OCI-LY1 (cell line): ENCODE data around the gene APC2.
"Not testable (repeated sequence)": the region's sequence is repeated elsewhere in the genome, so short reads cannot be mapped to it uniquely, and the experiment has no call there.

Experiments
- H2AFZ ChIP-seq: fragments of 200-600 bp; sonication (generic), shearing (Covaris generic); 2 replicates; pipeline ENCODE4 v1.6.0; 2014; ENCODE audit warnings: antibody characterized with exemption, mild to moderate bottlenecking, low read length
- H3F3A ChIP-seq: fragments of 200-600 bp; sonication (generic), shearing (Covaris generic); 2 replicates; pipeline ENCODE4 v1.6.0; 2014; ENCODE audit warnings: mild to moderate bottlenecking, antibody characterized with exemption, low read length, moderate library complexity; ENCODE audit not compliant: insufficient read depth
- H3K27ac ChIP-seq: fragments of 200-600 bp; sonication (generic); 2 replicates; pipeline ENCODE4 v1.5.1; 2014; ENCODE audit warnings: low read length, mixed run types, mild to moderate bottlenecking, low read depth; ENCODE audit not compliant: poor library complexity, severe bottlenecking
- H3K27me3 ChIP-seq: fragments of 200-600 bp; sonication (generic); 2 replicates; pipeline ENCODE4 v1.6.0; 2014; ENCODE audit warnings: antibody characterized with exemption, mild to moderate bottlenecking, low read length, moderate library complexity; ENCODE audit not compliant: insufficient read depth
- H3K36me3 ChIP-seq: fragments of 200-600 bp; sonication (generic); 2 replicates; pipeline ENCODE4 v1.6.1; 2014; ENCODE audit warnings: mild to moderate bottlenecking, antibody characterized with exemption, low read length, moderate library complexity, mixed read lengths; ENCODE audit not compliant: insufficient read depth
- H3K4me1 ChIP-seq: fragments of 200-600 bp; sonication (generic); 2 replicates; pipeline ENCODE4 v1.5.1; 2014; ENCODE audit warnings: mild to moderate bottlenecking, low read length, moderate library complexity; ENCODE audit not compliant: insufficient read depth, severe bottlenecking
- H3K4me2 ChIP-seq: fragments of 200-600 bp; sonication (generic), shearing (Covaris generic); 2 replicates; pipeline ENCODE4 v1.6.1; 2014; ENCODE audit warnings: low read length
- H3K4me3 ChIP-seq: fragments of 200-600 bp; sonication (generic); 2 replicates; pipeline ENCODE4 v1.5.1; 2014; ENCODE audit warnings: low read length, low read depth, mild to moderate bottlenecking, mixed read lengths; ENCODE audit not compliant: poor library complexity, severe bottlenecking
- H3K79me2 ChIP-seq: fragments of 200-600 bp; shearing (Covaris generic); 2 replicates; pipeline ENCODE4 v1.6.1; 2016; ENCODE audit warnings: mixed run types, low read length, mixed read lengths; ENCODE audit not compliant: insufficient read depth
- H3K9ac ChIP-seq: fragments of 200-600 bp; sonication (generic), shearing (Covaris generic); 2 replicates; pipeline ENCODE4 v1.6.1; 2014; ENCODE audit warnings: mild to moderate bottlenecking, low read length, mixed read lengths
- H3K9me2 ChIP-seq: fragments of 200-600 bp; sonication (generic), shearing (Covaris generic); 2 replicates; pipeline ENCODE4 v1.6.1; 2014; ENCODE audit warnings: low read depth, mild to moderate bottlenecking, low read length, mixed read lengths
- H3K9me3 ChIP-seq: fragments of 200-600 bp; shearing (Covaris generic); 2 replicates; pipeline ENCODE4 v1.6.1; 2014; ENCODE audit warnings: low read length, mixed read lengths
- H4K20me1 ChIP-seq: fragments of 200-600 bp; sonication (generic), shearing (Covaris generic); 2 replicates; pipeline ENCODE4 v1.6.0; 2016; ENCODE audit warnings: mild to moderate bottlenecking, low read length; ENCODE audit not compliant: insufficient read depth
- EZH2 ChIP-seq: fragments of 200-600 bp; sonication (generic), shearing (Covaris generic); IDR thresholded peaks from 2 replicates; pipeline ENCODE4 v1.8.0; 2017; ENCODE audit warnings: borderline replicate concordance, mixed run types, mild to moderate bottlenecking, antibody characterized with exemption, low read length, moderate library complexity, mixed read lengths
- TF ChIP-seq, protein P1 (sequence below): fragments of 200-600 bp; sonication (generic), shearing (Covaris generic); IDR thresholded peaks from 2 replicates; pipeline ENCODE4 v1.5.1; 2017; ENCODE audit warnings: mild to moderate bottlenecking, antibody characterized with exemption, low read length, moderate library complexity, mixed read lengths

The APC2 gene

DNA sequence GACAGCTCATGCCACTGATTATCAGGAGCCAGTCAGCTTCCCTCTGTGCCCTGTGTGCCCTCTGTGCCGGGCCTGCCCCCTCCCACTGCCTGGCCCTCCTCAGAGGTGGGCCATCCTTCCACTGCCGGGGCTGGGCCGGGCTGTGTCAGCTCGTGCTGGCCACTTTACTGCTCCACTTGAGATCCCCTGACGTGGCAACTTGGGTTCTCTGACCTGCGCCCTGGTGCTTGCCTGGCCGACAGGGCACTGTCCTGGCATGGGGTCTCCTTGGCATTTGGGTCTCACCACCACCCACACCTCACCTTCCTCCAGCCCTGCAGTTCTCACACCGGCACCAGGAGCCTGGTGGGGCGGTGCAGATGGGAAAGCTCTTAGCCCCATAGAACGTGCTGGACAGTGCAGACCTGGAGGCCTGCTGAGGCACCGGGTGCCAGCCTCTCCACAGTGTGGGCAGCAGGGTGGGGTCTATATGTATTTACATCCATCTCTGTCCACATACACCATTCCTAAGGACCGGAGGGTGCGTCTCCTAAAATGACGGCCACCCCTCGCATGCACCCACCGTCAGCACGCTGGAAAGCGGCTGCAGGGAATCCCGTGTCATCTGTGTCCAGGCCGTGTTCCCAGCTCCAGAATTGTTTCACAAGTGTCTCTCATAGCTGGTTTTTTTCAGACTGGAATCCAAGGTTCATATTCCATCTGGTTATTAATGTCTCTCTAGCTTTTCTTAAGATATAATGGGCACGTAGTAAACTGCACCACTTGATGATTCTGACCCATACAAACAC, 30.8 kb upstream of the APC2 start:
- peaks cover 84% of the 10 kb centered on the region for H3K36me3 ChIP-seq
- H3K27me3 ChIP-seq, result no peaks in the 10 kb centered on the region
- no peak overlapping the region for H2AFZ ChIP-seq
- no peaks in the 10 kb centered on the region for H3K9me3 ChIP-seq
- no peak overlapping the region for H3K9ac ChIP-seq
- H3K4me3 ChIP-seq, result no peak overlapping the region
- H3K27ac ChIP-seq, result no peak overlapping the region
- no peaks in the 10 kb centered on the region for H3K9me2 ChIP-seq
- H4K20me1 ChIP-seq, result no peaks in the 10 kb centered on the region
- H3K4me2 ChIP-seq, result no peak overlapping the region
- H3F3A ChIP-seq, result no peaks in the 10 kb centered on the region
- TF ChIP-seq EZH2, result no peak
- TF ChIP-seq, protein P1, sequence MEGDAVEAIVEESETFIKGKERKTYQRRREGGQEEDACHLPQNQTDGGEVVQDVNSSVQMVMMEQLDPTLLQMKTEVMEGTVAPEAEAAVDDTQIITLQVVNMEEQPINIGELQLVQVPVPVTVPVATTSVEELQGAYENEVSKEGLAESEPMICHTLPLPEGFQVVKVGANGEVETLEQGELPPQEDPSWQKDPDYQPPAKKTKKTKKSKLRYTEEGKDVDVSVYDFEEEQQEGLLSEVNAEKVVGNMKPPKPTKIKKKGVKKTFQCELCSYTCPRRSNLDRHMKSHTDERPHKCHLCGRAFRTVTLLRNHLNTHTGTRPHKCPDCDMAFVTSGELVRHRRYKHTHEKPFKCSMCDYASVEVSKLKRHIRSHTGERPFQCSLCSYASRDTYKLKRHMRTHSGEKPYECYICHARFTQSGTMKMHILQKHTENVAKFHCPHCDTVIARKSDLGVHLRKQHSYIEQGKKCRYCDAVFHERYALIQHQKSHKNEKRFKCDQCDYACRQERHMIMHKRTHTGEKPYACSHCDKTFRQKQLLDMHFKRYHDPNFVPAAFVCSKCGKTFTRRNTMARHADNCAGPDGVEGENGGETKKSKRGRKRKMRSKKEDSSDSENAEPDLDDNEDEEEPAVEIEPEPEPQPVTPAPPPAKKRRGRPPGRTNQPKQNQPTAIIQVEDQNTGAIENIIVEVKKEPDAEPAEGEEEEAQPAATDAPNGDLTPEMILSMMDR, result no peak
- H3K79me2 ChIP-seq, result peaks cover 49% of the 10 kb centered on the region
- H3K4me1 ChIP-seq, result peaks cover 8% of the 10 kb centered on the region

DNA sequence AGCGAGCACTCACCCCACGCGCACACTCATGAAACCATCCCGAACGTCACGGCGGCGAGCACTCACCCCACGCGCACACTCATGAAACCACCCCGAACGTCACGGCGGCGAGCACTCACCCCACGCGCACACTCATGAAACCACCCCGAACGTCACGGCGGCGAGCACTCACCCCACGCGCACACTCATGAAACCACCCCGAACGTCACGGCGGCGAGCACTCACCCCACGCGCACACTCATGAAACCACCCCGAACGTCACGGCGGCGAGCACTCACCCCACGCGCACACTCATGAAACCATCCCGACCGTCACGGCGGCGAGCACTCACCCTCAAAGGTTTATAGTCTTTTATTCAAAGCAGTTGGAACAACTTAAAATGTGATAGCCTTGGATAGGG, 29.8 kb upstream of the APC2 start:
- Histone ChIP-seq H3K36me3 (peaks cover 92% of the 10 kb centered on the region), H3K79me2 (peaks cover 39% of the 10 kb centered on the region)
- H3K27ac ChIP-seq, H4K20me1 ChIP-seq, H3K27me3 ChIP-seq, H2AFZ ChIP-seq, H3K9me3 ChIP-seq, H3K4me1 ChIP-seq, H3K9ac ChIP-seq, H3F3A ChIP-seq, H3K9me2 ChIP-seq, H3K4me3 ChIP-seq, H3K4me2 ChIP-seq: not testable (repeated sequence)

DNA sequence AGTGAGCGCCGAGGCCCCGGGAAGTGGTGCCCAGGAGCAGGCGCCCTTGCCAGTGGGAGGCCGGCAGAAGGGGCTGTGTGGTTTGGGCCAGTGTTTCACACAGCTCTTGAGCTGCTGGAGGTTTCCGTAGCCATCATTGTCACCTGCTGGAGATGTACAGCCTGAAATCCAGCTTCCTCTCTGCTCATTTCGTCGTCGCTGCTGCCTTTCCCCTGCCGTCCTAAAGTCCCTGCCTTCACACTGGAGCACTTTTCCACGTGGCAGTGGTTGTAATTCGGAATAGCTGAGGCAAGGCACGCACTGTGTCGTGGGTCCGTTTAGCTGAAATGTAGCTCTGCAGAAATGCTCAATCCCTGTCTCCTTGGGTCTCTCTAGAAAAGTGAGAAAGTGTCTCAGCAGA, 29.3 kb upstream of the APC2 start:
- peaks cover 97% of the 10 kb centered on the region for H3K36me3 ChIP-seq
- TF ChIP-seq, protein P1, result no peak
- TF ChIP-seq EZH2, result no peak

More for the DNA sequence above, 29.3 kb upstream of the APC2 start:
- H3K79me2 ChIP-seq, result peaks cover 34% of the 10 kb centered on the region
- no peak overlapping the region for H3K4me3 ChIP-seq
- no peak overlapping the region for H3K27ac ChIP-seq
- H4K20me1 ChIP-seq, result no peaks in the 10 kb centered on the region
- no peak overlapping the region for H2AFZ ChIP-seq
- H3K4me2 ChIP-seq, result no peak overlapping the region
- H3K4me1 ChIP-seq, result no peaks in the 10 kb centered on the region
- no peaks in the 10 kb centered on the region for H3K27me3 ChIP-seq
- H3K9me3 ChIP-seq, result no peaks in the 10 kb centered on the region
- no peaks in the 10 kb centered on the region for H3K9me2 ChIP-seq
- no peak overlapping the region for H3K9ac ChIP-seq
- H3F3A ChIP-seq, result no peaks in the 10 kb centered on the region
